NCI-H1105 (cell line): ENCODE measurements around the gene OAF.

ENCODE experiments used
- DNase-seq: peaks from one replicate; lab custom pipeline; 2025; lab: John Stamatoyannopoulos, UW

Gene OAF

GRCh38 chr11:120222916-120223315 lies 12.1 kb downstream of the OAF start:
- DNase-seq = no peak

GRCh38 chr11:120223793-120224192 lies 13.0 kb downstream of the OAF start:
- DNase-seq = no peak

GRCh38 chr11:120224361-120224760 lies 13.5 kb downstream of the OAF start:
- no peak for DNase-seq

GRCh38 chr11:120224972-120225909 lies 14.4 kb downstream of the OAF start:
- DNase-seq = no peak

- no peak for DNase-seq
These were observed 15.4 kb downstream of the OAF start for GRCh38 chr11:120226242-120226641.

GRCh38 chr11:120226714-120227113 lies 15.9 kb downstream of the OAF start:
- no peak for DNase-seq

GRCh38 chr11:120227228-120227852 lies 16.5 kb downstream of the OAF start:
- DNase-seq = no peak

GRCh38 chr11:120228794-120229384 lies 18.1 kb downstream of the OAF start:
- DNase-seq = no peak

GRCh38 chr11:120229451-120230424 lies 18.9 kb downstream of the OAF start:
- DNase-seq = no peak

GRCh38 chr11:120230433-120231071 lies 19.7 kb downstream of the OAF start:
- DNase-seq = no peak

- no peak for DNase-seq
These were observed 21.1 kb downstream of the OAF start for GRCh38 chr11:120231963-120232362.

- no peak for DNase-seq
These were observed 22.5 kb downstream of the OAF start for GRCh38 chr11:120233207-120233803.

GRCh38 chr11:120235024-120235628 lies 24.3 kb downstream of the OAF start:
- DNase-seq = peak; percentile 90

- no peak for DNase-seq
These were observed 25.6 kb downstream of the OAF start for GRCh38 chr11:120236169-120237107.

- DNase-seq = no peak
These were observed 28.3 kb downstream of the OAF start for GRCh38 chr11:120238968-120239620.

GRCh38 chr11:120239713-120240640 lies 29.1 kb downstream of the OAF start, which contains the start of gene POU2F3:
POU2F3 (plus strand) TSS chr11:120240140; CDS start chr11:120240344, 204 bp downstream.
- peak; percentile 61 for DNase-seq

GRCh38 chr11:120240866-120241265 lies 30.0 kb downstream of the OAF start:
- no peak for DNase-seq
